SK-N-MC (cell line): ENCODE data around the gene LINGO4.

Experiments used
- EZH2 ChIP-seq: fragments of 200-600 bp; sonication (generic); IDR thresholded peaks from one replicate; pipeline ENCODE4 v1.6.1; 2017; ENCODE audit warnings: antibody characterized with exemption
- FOXP2 ChIP-seq: optimal IDR thresholded peaks from 2 replicates; pipeline ENCODE3; 2011; ENCODE audit warnings: mild to moderate bottlenecking, moderate library complexity; ENCODE audit not compliant: insufficient read depth; ENCODE audit errors: extremely low read length, control extremely low read depth
- POLR2AphosphoS5 ChIP-seq: IDR thresholded peaks from 2 replicates; pipeline ENCODE4 v1.6.1; 2012; ENCODE audit warnings: mild to moderate bottlenecking, low read depth, low read length, borderline replicate concordance

GRCh38 chr1:151835596-151835995, 30.4 kb upstream of the LINGO4 start:
- no peak for TF ChIP-seq POLR2AphosphoS5
- no peak for TF ChIP-seq EZH2
- no peak for TF ChIP-seq FOXP2
